Activated T-helper 1 cell treated with Interleukin-2 at 50 U/mL for 16 hours (primary cell): ENCODE data around the gene LPIN3.

ENCODE experiments used
- DNase-seq: peaks from one replicate; pipeline ENCODE4 v3.0.0-alpha.2; 2020; ENCODE audit warnings: low read depth

Gene LPIN3

GRCh38 chr20:41327178-41327577, 13.4 kb upstream of the LPIN3 start:
- DNase-seq, result no peak

GRCh38 chr20:41329435-41330342, 10.9 kb upstream of the LPIN3 start:
- peak; percentile 30 for DNase-seq

- no peak for DNase-seq
Observed at GRCh38 chr20:41330343-41330720, 10.3 kb upstream of the LPIN3 start.

GRCh38 chr20:41330941-41331340, 9.7 kb upstream of the LPIN3 start:
- DNase-seq, result no peak

GRCh38 chr20:41331731-41332130, 8.9 kb upstream of the LPIN3 start:
- no peak for DNase-seq

- no peak for DNase-seq
Observed at GRCh38 chr20:41334036-41334435, 6.6 kb upstream of the LPIN3 start.

- no peak for DNase-seq
Observed at GRCh38 chr20:41334443-41335421, 5.9 kb upstream of the LPIN3 start.

GRCh38 chr20:41335591-41335990, 5.0 kb upstream of the LPIN3 start:
- no peak for DNase-seq

- no peak for DNase-seq
Observed at GRCh38 chr20:41336711-41337492, 3.7 kb upstream of the LPIN3 start.

- peak; percentile 79 for DNase-seq
Observed at GRCh38 chr20:41339957-41340326, 679 bp upstream of the LPIN3 start.

- no peak for DNase-seq
Observed at GRCh38 chr20:41342474-41343464, 2.1 kb downstream of the LPIN3 start.

GRCh38 chr20:41344477-41344876, 3.9 kb downstream of the LPIN3 start:
- no peak for DNase-seq

GRCh38 chr20:41344938-41345728, 4.5 kb downstream of the LPIN3 start:
- no peak for DNase-seq

GRCh38 chr20:41345729-41346067, 5.1 kb downstream of the LPIN3 start:
- DNase-seq, result no peak

- no peak for DNase-seq
Observed at GRCh38 chr20:41347523-41348429, 7.2 kb downstream of the LPIN3 start.

- no peak for DNase-seq
Observed at GRCh38 chr20:41348430-41349172, 8.0 kb downstream of the LPIN3 start.

- no peak for DNase-seq
Observed at GRCh38 chr20:41349266-41349665, 8.6 kb downstream of the LPIN3 start.

- no peak for DNase-seq
Observed at GRCh38 chr20:41349943-41350342, 9.3 kb downstream of the LPIN3 start.
